Thyroid gland (tissue), 4 donors: ENCODE data around the gene HECTD4.

Experiments used
- POLR2A ChIP-seq, 2 donors: fragments of 450-650 bp; IDR thresholded peaks; one replicate each; pipeline ENCODE4 v1.6.1; 2017; ENCODE audit warnings: antibody characterized with exemption in 2 of 2, mild to moderate bottlenecking in 2 of 2, moderate library complexity in 1 of 2
- TF ChIP-seq, protein P1 (sequence below), 6 experiments: fragments of 200-600 bp in 3 of 6; fragments of 450-650 bp in 3 of 6; sonication (generic) in 3 of 6; IDR thresholded peaks; one replicate each; pipeline ENCODE4 v1.5.1; 2016 to 2019; ENCODE audit warnings: antibody characterized with exemption in 6 of 6, mild to moderate bottlenecking in 2 of 6, inconsistent platforms in 1 of 6, moderate library complexity in 1 of 6

GRCh38 chr12:112185093-112185923 is 196.9 kb downstream of the HECTD4 start:
- TF ChIP-seq, protein P1, sequence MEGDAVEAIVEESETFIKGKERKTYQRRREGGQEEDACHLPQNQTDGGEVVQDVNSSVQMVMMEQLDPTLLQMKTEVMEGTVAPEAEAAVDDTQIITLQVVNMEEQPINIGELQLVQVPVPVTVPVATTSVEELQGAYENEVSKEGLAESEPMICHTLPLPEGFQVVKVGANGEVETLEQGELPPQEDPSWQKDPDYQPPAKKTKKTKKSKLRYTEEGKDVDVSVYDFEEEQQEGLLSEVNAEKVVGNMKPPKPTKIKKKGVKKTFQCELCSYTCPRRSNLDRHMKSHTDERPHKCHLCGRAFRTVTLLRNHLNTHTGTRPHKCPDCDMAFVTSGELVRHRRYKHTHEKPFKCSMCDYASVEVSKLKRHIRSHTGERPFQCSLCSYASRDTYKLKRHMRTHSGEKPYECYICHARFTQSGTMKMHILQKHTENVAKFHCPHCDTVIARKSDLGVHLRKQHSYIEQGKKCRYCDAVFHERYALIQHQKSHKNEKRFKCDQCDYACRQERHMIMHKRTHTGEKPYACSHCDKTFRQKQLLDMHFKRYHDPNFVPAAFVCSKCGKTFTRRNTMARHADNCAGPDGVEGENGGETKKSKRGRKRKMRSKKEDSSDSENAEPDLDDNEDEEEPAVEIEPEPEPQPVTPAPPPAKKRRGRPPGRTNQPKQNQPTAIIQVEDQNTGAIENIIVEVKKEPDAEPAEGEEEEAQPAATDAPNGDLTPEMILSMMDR (IDR thresholded peaks at IDR 0.05) = no peak
- TF ChIP-seq POLR2A (IDR thresholded peaks at IDR 0.05) = no peak
